Measurements from ENCODE around the gene KIF3C.

DNA sequence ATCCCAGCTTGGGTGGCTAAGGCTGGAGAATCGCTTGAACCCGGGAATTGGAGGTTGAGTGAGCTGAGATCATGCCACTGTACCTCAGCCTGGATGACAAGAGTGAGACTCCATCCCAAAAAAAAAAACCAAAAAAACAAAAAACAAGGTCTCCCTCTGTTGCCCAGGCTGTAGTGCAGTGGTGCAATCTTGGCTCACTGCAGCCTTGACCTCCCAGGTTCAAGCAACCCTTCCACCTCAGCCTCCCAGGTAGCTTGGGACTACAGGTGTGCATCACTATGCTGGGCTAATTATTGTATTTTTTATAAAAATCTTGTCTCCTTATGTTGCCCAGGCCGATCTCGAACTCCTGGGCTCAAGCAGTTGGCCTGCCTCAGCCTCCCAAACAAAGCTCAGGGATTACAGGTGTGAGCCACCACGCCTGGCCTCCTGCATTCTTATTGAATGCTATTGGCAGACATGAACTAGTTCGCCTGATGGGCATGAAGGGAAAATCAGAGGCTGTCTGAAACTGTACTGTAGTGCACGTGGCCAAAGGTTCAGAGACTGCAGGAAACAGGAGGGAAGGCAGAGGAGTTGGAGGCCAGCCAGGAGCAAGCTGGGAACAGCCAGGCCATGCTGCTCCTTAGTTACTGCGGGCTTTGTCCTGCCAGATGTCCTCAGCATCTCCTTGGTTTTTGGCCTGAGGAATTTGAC lies 88.0 kb downstream of the KIF3C start:
- TF ChIP-seq, protein P1, sequence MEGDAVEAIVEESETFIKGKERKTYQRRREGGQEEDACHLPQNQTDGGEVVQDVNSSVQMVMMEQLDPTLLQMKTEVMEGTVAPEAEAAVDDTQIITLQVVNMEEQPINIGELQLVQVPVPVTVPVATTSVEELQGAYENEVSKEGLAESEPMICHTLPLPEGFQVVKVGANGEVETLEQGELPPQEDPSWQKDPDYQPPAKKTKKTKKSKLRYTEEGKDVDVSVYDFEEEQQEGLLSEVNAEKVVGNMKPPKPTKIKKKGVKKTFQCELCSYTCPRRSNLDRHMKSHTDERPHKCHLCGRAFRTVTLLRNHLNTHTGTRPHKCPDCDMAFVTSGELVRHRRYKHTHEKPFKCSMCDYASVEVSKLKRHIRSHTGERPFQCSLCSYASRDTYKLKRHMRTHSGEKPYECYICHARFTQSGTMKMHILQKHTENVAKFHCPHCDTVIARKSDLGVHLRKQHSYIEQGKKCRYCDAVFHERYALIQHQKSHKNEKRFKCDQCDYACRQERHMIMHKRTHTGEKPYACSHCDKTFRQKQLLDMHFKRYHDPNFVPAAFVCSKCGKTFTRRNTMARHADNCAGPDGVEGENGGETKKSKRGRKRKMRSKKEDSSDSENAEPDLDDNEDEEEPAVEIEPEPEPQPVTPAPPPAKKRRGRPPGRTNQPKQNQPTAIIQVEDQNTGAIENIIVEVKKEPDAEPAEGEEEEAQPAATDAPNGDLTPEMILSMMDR (IDR thresholded peaks at IDR 0.05 in 2 of 3, conservative IDR thresholded peaks at IDR 0.05 in 1 of 3; ENCODE audit: control insufficient read depth in 2 of 3, extremely low read depth in 1 of 3, insufficient read depth in 1 of 3, low read depth in 3 of 3, low read length in 3 of 3), result no peak
- TF ChIP-seq POLR2A (IDR thresholded peaks at IDR 0.05; ENCODE audit: low read depth, low read length) (no peak), EZH2 (IDR thresholded peaks at IDR 0.05; ENCODE audit: borderline replicate concordance, control insufficient read depth, low read depth, low read length) (no peak), LARP7 (IDR thresholded peaks at IDR 0.05) (no peak), MXI1 (IDR thresholded peaks at IDR 0.05; ENCODE audit: low read depth, low read length) (no peak), FOS (IDR thresholded peaks at IDR 0.05; ENCODE audit: borderline replicate concordance, extremely low read depth, insufficient read length) (no peak), RAD21 (IDR thresholded peaks at IDR 0.05; ENCODE audit: insufficient read depth, low read depth, low read length) (no peak), ZNF274 (IDR thresholded peaks at IDR 0.05; ENCODE audit: insufficient read depth, insufficient read length) (no peak), POLR2AphosphoS5 (IDR thresholded peaks at IDR 0.05; ENCODE audit: low read length) (no peak), DPF2 (IDR thresholded peaks at IDR 0.05) (no peak), SMC3 (IDR thresholded peaks at IDR 0.05; ENCODE audit: borderline replicate concordance, low read length) (no peak)
- TF ChIP-seq, protein P2, sequence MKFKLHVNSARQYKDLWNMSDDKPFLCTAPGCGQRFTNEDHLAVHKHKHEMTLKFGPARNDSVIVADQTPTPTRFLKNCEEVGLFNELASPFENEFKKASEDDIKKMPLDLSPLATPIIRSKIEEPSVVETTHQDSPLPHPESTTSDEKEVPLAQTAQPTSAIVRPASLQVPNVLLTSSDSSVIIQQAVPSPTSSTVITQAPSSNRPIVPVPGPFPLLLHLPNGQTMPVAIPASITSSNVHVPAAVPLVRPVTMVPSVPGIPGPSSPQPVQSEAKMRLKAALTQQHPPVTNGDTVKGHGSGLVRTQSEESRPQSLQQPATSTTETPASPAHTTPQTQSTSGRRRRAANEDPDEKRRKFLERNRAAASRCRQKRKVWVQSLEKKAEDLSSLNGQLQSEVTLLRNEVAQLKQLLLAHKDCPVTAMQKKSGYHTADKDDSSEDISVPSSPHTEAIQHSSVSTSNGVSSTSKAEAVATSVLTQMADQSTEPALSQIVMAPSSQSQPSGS (IDR thresholded peaks at IDR 0.05; ENCODE audit: low read length), result no peak

Measured in GM12878 (cell line).